GM12878 (cell line): ENCODE measurements around the gene ARHGEF38. TPM values are rescaled to one million over a fixed set of nuclear protein-coding genes. Genes with fewer than 3 reads are reported as not detected.

Source experiments
- ATAC-seq: fragments of 200-7000 bp; cut with Tn5 transposase; 3 replicates; pipeline ENCODE4 v1.9.1; 2020; ENCODE audit warnings: mild to moderate bottlenecking, moderate library complexity
- BruUV-seq: library from RNA; stranded (reverse); fragments of 400-500 nt; replicated peaks from 2 replicates; lab custom pipeline; 2021; lab: Mats Ljungman, UMichigan
- CTCF ChIA-PET: fragments of 300-600 bp; sonication (Branson Sonifier 250); formaldehyde crosslinking; extraction: SDS; loops from one replicate; lab custom pipeline; 2021; ENCODE audit warnings: inconsistent platforms; lab: Yijun Ruan, JAX
- POLR2A ChIA-PET: fragments of 350-600 bp; formaldehyde crosslinking; extraction: SDS; loops from one replicate; lab custom pipeline; 2021; ENCODE audit warnings: inconsistent platforms; lab: Charles Lee
- RAD21 ChIA-PET: fragments of 300-600 bp; sonication (Branson Sonifier 250); formaldehyde crosslinking; loops from one replicate; lab custom pipeline; 2023; ENCODE audit warnings: antibody characterized with exemption; ENCODE audit not compliant: unreplicated experiment; lab: Charles Lee
- SMC1A ChIA-PET: fragments of 300-600 bp; sonication (Branson Sonifier 250); formaldehyde crosslinking; loops from one replicate; lab custom pipeline; 2023; ENCODE audit not compliant: unreplicated experiment, uncharacterized antibody; lab: Charles Lee
- DNase-seq: peaks from one replicate; pipeline ENCODE4 v3.0.0-alpha.2; 2011; ENCODE audit warnings: low read depth, low spot score
- FAIRE-seq: peaks from 3 replicates; lab custom pipeline; 2011; peaks lifted over from hg19 to GRCh38; lab: Jason Lieb, UNC
- H2AFZ ChIP-seq: 2 replicates; pipeline ENCODE4 v1.6.0; 2011; ENCODE audit warnings: low read depth, low read length, control low read depth; ENCODE audit not compliant: control insufficient read depth
- H3K27ac ChIP-seq: 2 replicates; pipeline ENCODE4 v1.5.1; 2011; ENCODE audit warnings: control low read depth; ENCODE audit not compliant: control insufficient read depth, insufficient read depth
- H3K27me3 ChIP-seq, 2 experiments: replicated peaks in 1 of 2; 2 replicates each; pipeline versions ENCODE4 v1.6.0 to v1.6.1; 2011; ENCODE audit warnings: low read length in 1 of 2; ENCODE audit not compliant: control insufficient read depth in 2 of 2, insufficient read depth in 2 of 2
- H3K36me3 ChIP-seq, 2 experiments: 2 replicates each; pipeline ENCODE4 v1.5.1; 2011; ENCODE audit warnings: low read length in 1 of 2; ENCODE audit not compliant: control insufficient read depth in 2 of 2, insufficient read depth in 2 of 2
- H3K4me1 ChIP-seq: 2 replicates; pipeline ENCODE4 v1.6.1; 2011; ENCODE audit warnings: mild to moderate bottlenecking, low read length, moderate library complexity, mixed read lengths; ENCODE audit not compliant: control insufficient read depth, insufficient read depth
- H3K4me2 ChIP-seq: 2 replicates; pipeline ENCODE4 v1.6.0; 2011; ENCODE audit warnings: control low read depth; ENCODE audit not compliant: control insufficient read depth, insufficient read depth
- H3K4me3 ChIP-seq: fragments of 200-600 bp; sonication (generic); 2 replicates; pipeline ENCODE4 v1.5.1; 2016
- H3K79me2 ChIP-seq: 2 replicates; pipeline ENCODE4 v1.6.0; 2011; ENCODE audit warnings: low read length; ENCODE audit not compliant: control insufficient read depth, insufficient read depth
- H3K9ac ChIP-seq: 2 replicates; pipeline ENCODE4 v1.8.0; 2011; ENCODE audit warnings: low read length, control low read depth, mixed read lengths; ENCODE audit not compliant: control insufficient read depth, insufficient read depth
- H3K9me3 ChIP-seq: replicated peaks from 3 replicates; pipeline ENCODE4 v1.5.1; 2011; ENCODE audit warnings: mild to moderate bottlenecking, low read length; ENCODE audit not compliant: control insufficient read depth, insufficient read depth
- H4K20me1 ChIP-seq: 2 replicates; pipeline ENCODE4 v1.6.0; 2011; ENCODE audit not compliant: control insufficient read depth, insufficient read depth
- CEBPZ ChIP-seq: fragments of 150-350 bp; IDR thresholded peaks from 2 replicates; pipeline ENCODE4 v1.6.1; 2016; ENCODE audit warnings: low read depth, low read length
- CHD4 ChIP-seq: fragments of 200-600 bp; sonication (generic); IDR thresholded peaks from 2 replicates; pipeline ENCODE4 v1.6.1; 2016; ENCODE audit warnings: mild to moderate bottlenecking
- EZH2 ChIP-seq: IDR thresholded peaks from 2 replicates; pipeline ENCODE4 v1.6.1; 2012; ENCODE audit warnings: low read depth, mild to moderate bottlenecking, control low read depth, inconsistent platforms, low read length, borderline replicate concordance; ENCODE audit not compliant: control insufficient read depth
- IKZF2 ChIP-seq, 2 experiments: fragments of 450-650 bp; IDR thresholded peaks; 2 replicates each; pipeline ENCODE4 v1.6.1; 2017; ENCODE audit warnings: mild to moderate bottlenecking in 2 of 2, moderate library complexity in 2 of 2
- POU2F2 ChIP-seq: IDR thresholded peaks from 3 replicates; pipeline ENCODE4 v1.6.1; 2011; ENCODE audit warnings: low read depth, mild to moderate bottlenecking, low read length, borderline replicate concordance
- RAD51 ChIP-seq: fragments of 450-650 bp; IDR thresholded peaks from 2 replicates; pipeline ENCODE4 v1.6.1; 2016; ENCODE audit warnings: moderate library complexity, mild to moderate bottlenecking, inconsistent platforms
- RELB ChIP-seq: fragments of 450-650 bp; IDR thresholded peaks from 2 replicates; pipeline ENCODE4 v1.6.1; 2017; ENCODE audit warnings: low read depth, mild to moderate bottlenecking, moderate library complexity
- RUNX3 ChIP-seq: IDR thresholded peaks from 2 replicates; pipeline ENCODE4 v1.6.1; 2012; ENCODE audit warnings: low read length, inconsistent platforms
- ZNF207 ChIP-seq: fragments of 450-650 bp; IDR thresholded peaks from 2 replicates; pipeline ENCODE4 v1.6.1; 2014; ENCODE audit warnings: antibody characterized with exemption, mild to moderate bottlenecking, borderline replicate concordance
- ZNF384 ChIP-seq: IDR thresholded peaks from 2 replicates; pipeline ENCODE4 v1.6.1; 2012; ENCODE audit warnings: low read depth, mild to moderate bottlenecking, low read length, improper control_type of control experiment, borderline replicate concordance
- WGBS: methylation state at CpG from one replicate; pipeline ENCODE4 v1.1.6; 2016; ENCODE audit warnings: low lambda C conversion rate; ENCODE audit not compliant: insufficient replicate concordance, insufficient coverage; ENCODE audit errors: missing lambda C conversion rate; 5-methylcytosine and 5-hydroxymethylcytosine counted together
- in situ Hi-C: fragments of 300-500 bp; cut with MboI; formaldehyde crosslinking; loops from 9 replicates; pipeline ENCODE4 v1.14.3; 2018; ENCODE audit warnings: mixed read lengths
- intact Hi-C: fragments of 100-400 bp; cut with micrococcal nuclease; formaldehyde crosslinking; loops from one replicate; pipeline ENCODE4 v1.14.2; 2022; ENCODE audit not compliant: unreplicated experiment
- polyA plus RNA-seq, 11 experiments: library from polyadenylated mRNA; depleted of rRNA in 4 of 11; unstranded in 6 of 11; stranded (reverse) in 5 of 11; fragments of >200 nt; fragmentation: Nextera tagmentation in 4 of 11; fragmentation: Illumina TruSeq in 1 of 11; extraction: Ambion mirVana in 4 of 11; extraction: Trizol in 1 of 11; gene quantifications; 1 replicate in 1 of 11; 2 replicates in 10 of 11; pipeline versions ENCODE4 v1.2.1 to v1.2.3, GENCODE V29; 2011 to 2016; ENCODE audit warnings: inconsistent platforms in 2 of 11, missing spikeins in 2 of 11, low read depth in 1 of 11
- total RNA-seq, 4 experiments: library from RNA; depleted of rRNA in 3 of 4; stranded (reverse); fragments of >200 nt in 3 of 4; fragmentation: Illumina TruSeq in 1 of 4; extraction: Trizol in 1 of 4; gene quantifications; 2 replicates each; pipeline versions ENCODE4 v1.2.1 to v1.2.3, GENCODE V29; 2013 to 2021
- TF ChIP-seq, protein P1 (sequence below): fragments of 450-650 bp; IDR thresholded peaks from 2 replicates; pipeline ENCODE4 v1.6.1; 2016; ENCODE audit warnings: mild to moderate bottlenecking
- TF ChIP-seq, protein P2 (sequence below): fragments of 150-350 bp; IDR thresholded peaks from 2 replicates; pipeline ENCODE4 v1.6.1; 2014; ENCODE audit warnings: mild to moderate bottlenecking, low read depth, low read length

The ARHGEF38 gene
- total and polyA plus RNA-seq, 10 of the 15 experiments (the other 5 are each of a cell fraction or from before 2014, with no cell fraction given), result 0.01 to 1.1 (median 0.09) TPM; not detected in 2

- Histone ChIP-seq H3K4me3 (peak overlapping the region; percentile 90), H3K9me3 (no peaks in the 10 kb centered on the region; the same call in 2 of the 3 replicates), H4K20me1 (no peaks in the 10 kb centered on the region), H3K4me1 (peaks cover 3% of the 10 kb centered on the region; the same call in 1 of the 2 replicates), H3K27ac (peak overlapping the region; percentile 71), H3K4me2 (peak overlapping the region; percentile 61), H3K27me3 (no peaks in the 10 kb centered on the region), H3K36me3 (peaks cover 0 to 3% of the 10 kb centered on the region in 2 experiments; a peak in 1 of 4 replicates), H2AFZ (peak overlapping the region; percentile 79), H3K9ac (peak overlapping the region; percentile 47; the same call in 1 of the 2 replicates), H3K79me2 (peaks cover 38% of the 10 kb centered on the region)
- FAIRE-seq (no peak), ATAC-seq (peak; percentile 57), DNase-seq (no peak)
- in situ Hi-C loops, result no loop called here
- RAD21 ChIA-PET, result interaction anchor here (1.0 to 3.7 kb wide), 16 partner anchors 8 to 241 kb away, joined by 3 to 46 read pairs (median 4); partner anchors contain the start of gene PPA2
- POLR2A ChIA-PET, result interaction anchor here (0.7 to 1.3 kb wide), 2 partner anchors 144 to 241 kb away, joined by 4 to 5 read pairs; partner anchors contain the start of gene PPA2
- BruUV-seq, result no TSS peak
- intact Hi-C loops, result loop anchor here (2.0 to 10.0 kb wide), 2 partner anchors 119 to 569 kb away; partner anchors contain the start of gene TET2
- 11% methylated on average over 5 of the region's 5 CpGs for WGBS
- peak; percentile 39; the same call in 1 of the 2 replicates for TF ChIP-seq RELB
- peak; percentile 36 to 46; a peak in 3 of 4 replicates for TF ChIP-seq IKZF2 (IDR thresholded peaks at IDR 0.05)
- 0 out of 2 replicates have a peak, but pooled peaks have one; percentile 16 for TF ChIP-seq RAD51
- peak; percentile 76; the same call in 2 of the 3 replicates for TF ChIP-seq POU2F2
- TF ChIP-seq ZNF207, result no peak
- TF ChIP-seq ZNF384, result peak; percentile 94
- no peak for TF ChIP-seq EZH2
- peak; percentile 69 for TF ChIP-seq RUNX3
- no peak for TF ChIP-seq CHD4
- TF ChIP-seq, protein P1, sequence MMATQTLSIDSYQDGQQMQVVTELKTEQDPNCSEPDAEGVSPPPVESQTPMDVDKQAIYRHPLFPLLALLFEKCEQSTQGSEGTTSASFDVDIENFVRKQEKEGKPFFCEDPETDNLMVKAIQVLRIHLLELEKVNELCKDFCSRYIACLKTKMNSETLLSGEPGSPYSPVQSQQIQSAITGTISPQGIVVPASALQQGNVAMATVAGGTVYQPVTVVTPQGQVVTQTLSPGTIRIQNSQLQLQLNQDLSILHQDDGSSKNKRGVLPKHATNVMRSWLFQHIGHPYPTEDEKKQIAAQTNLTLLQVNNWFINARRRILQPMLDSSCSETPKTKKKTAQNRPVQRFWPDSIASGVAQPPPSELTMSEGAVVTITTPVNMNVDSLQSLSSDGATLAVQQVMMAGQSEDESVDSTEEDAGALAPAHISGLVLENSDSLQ, result peak; percentile 56; the same call in 1 of the 2 replicates
- TF ChIP-seq, protein P2, sequence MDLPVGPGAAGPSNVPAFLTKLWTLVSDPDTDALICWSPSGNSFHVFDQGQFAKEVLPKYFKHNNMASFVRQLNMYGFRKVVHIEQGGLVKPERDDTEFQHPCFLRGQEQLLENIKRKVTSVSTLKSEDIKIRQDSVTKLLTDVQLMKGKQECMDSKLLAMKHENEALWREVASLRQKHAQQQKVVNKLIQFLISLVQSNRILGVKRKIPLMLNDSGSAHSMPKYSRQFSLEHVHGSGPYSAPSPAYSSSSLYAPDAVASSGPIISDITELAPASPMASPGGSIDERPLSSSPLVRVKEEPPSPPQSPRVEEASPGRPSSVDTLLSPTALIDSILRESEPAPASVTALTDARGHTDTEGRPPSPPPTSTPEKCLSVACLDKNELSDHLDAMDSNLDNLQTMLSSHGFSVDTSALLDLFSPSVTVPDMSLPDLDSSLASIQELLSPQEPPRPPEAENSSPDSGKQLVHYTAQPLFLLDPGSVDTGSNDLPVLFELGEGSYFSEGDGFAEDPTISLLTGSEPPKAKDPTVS, result no peak
- no peak for TF ChIP-seq CEBPZ
- SMC1A ChIA-PET, result interaction anchor here (0.6 to 3.0 kb wide), 22 partner anchors 9 to 1053 kb away, joined by 3 to 29 read pairs (median 6); partner anchors contain the start of gene PPA2
- CTCF ChIA-PET, result interaction anchor here (0.6 to 7.0 kb wide), 20 partner anchors 8 to 573 kb away, joined by 3 to 106 read pairs (median 4); partner anchors contain the start of gene PPA2
These were observed 161.7 kb downstream of the ARHGEF38 start for GRCh38 chr4:105714071-105714521.
